K562 (cell line): ENCODE measurements around the gene AURKB. TPM values are rescaled to one million over a fixed set of nuclear protein-coding genes. Genes with fewer than 3 reads are reported as not detected.

Experiments
- CSDE1 ChIP-seq, 2 experiments: fragments of 450-650 bp; IDR thresholded peaks; 2 replicates each; pipeline ENCODE4 v1.6.1; 2016; ENCODE audit warnings: mild to moderate bottlenecking in 1 of 2
- EGR1 ChIP-seq: fragments of 450-650 bp; conservative IDR thresholded peaks from 2 replicates; pipeline ENCODE4 v1.6.1; 2017; ENCODE audit warnings: mild to moderate bottlenecking
- FOXK1 ChIP-seq: sonication (generic); formaldehyde crosslinking; IDR thresholded peaks from 2 replicates; pipeline ENCODE4 v1.8.0; 2022; ENCODE audit warnings: missing genetic modification reagents, mild to moderate bottlenecking, borderline replicate concordance
- GATA2 ChIP-seq: sonication (generic); formaldehyde crosslinking; IDR thresholded peaks from 2 replicates; pipeline ENCODE4 v1.4.0; 2020; ENCODE audit warnings: mild to moderate bottlenecking, missing genetic modification reagents
- GTF2E2 ChIP-seq: fragments of 200-800 bp; sonication (Bioruptor generic); IDR thresholded peaks from 2 replicates; pipeline ENCODE4 v1.6.1; 2016; ENCODE audit warnings: missing genetic modification characterization, missing compliant biosample characterization
- NFIC ChIP-seq: fragments of 450-650 bp; IDR thresholded peaks from 2 replicates; pipeline ENCODE4 v1.6.1; 2017; ENCODE audit warnings: mild to moderate bottlenecking, inconsistent platforms
- U2AF1 ChIP-seq: fragments of 200-400 bp; formaldehyde crosslinking; optimal IDR thresholded peaks from 2 replicates; pipeline ENCODE3; 2017; ENCODE audit warnings: mild to moderate bottlenecking, low read depth, low read length, moderate library complexity
- ZNF12 ChIP-seq: sonication (generic); formaldehyde crosslinking; IDR thresholded peaks from 2 replicates; pipeline ENCODE4 v1.4.0; 2020; ENCODE audit warnings: mild to moderate bottlenecking, missing genetic modification reagents
- ZNF644 ChIP-seq: fragments of 200-800 bp; sonication (Bioruptor generic); IDR thresholded peaks from 2 replicates; pipeline ENCODE4 v1.6.1; 2016; ENCODE audit warnings: low read depth, missing genetic modification characterization, missing compliant biosample characterization
- polyA plus RNA-seq, 8 experiments: library from polyadenylated mRNA; depleted of rRNA in 4 of 8; stranded (reverse) in 5 of 8; unstranded in 3 of 8; fragments of >200 nt; fragmentation: Nextera tagmentation in 2 of 8; fragmentation: Illumina TruSeq in 1 of 8; extraction: Ambion mirVana in 2 of 8; extraction: Trizol in 1 of 8; gene quantifications; 2 replicates each; pipeline versions ENCODE4 v1.2.1 to v1.2.3, GENCODE V29; 2011 to 2014; ENCODE audit warnings: inconsistent platforms in 1 of 8, missing spikeins in 1 of 8
- total RNA-seq, 7 experiments: library from RNA; depleted of rRNA in 6 of 7; stranded (reverse); fragments of >200 nt in 6 of 7; fragmentation: Illumina TruSeq in 2 of 7; extraction: Trizol in 2 of 7; gene quantifications; 2 replicates each; pipeline versions ENCODE4 v1.2.1 to v1.2.3, GENCODE V29; 2011 to 2021; ENCODE audit warnings: low replicate concordance in 1 of 7
- TF ChIP-seq, protein P1 (sequence below): fragments of 250-450 bp; sonication (Bioruptor Pico); IDR thresholded peaks from 2 replicates; pipeline ENCODE4 v1.9.0; 2021; ENCODE audit warnings: mild to moderate bottlenecking, inconsistent platforms
- TF ChIP-seq, protein P2 (sequence below), 2 experiments: fragments of 200-800 bp in 1 of 2; sonication (Bioruptor generic) in 1 of 2; sonication (generic) in 1 of 2; formaldehyde crosslinking in 1 of 2; IDR thresholded peaks in 1 of 2; conservative IDR thresholded peaks in 1 of 2; 2 replicates each; pipeline versions ENCODE4 v1.5.0 to v1.6.1; 2016 to 2020; ENCODE audit warnings: missing compliant biosample characterization in 1 of 2, missing genetic modification characterization in 1 of 2, missing genetic modification reagents in 1 of 2
- TF ChIP-seq, protein P3 (sequence below): sonication (generic); formaldehyde crosslinking; IDR thresholded peaks from 2 replicates; pipeline ENCODE4 v1.8.0; 2023; ENCODE audit warnings: mild to moderate bottlenecking, missing genetic modification reagents
- TF ChIP-seq, protein P4 (sequence below): fragments of 200-800 bp; sonication (Bioruptor generic); IDR thresholded peaks from 2 replicates; pipeline ENCODE4 v1.6.1; 2017; ENCODE audit warnings: missing genetic modification characterization, missing compliant biosample characterization

AURKB gene
- total and polyA plus RNA-seq, 9 of the 15 experiments (the other 6 are each of a cell fraction or from before 2014, with no cell fraction given) = 27.2 to 114 (median 74.8) TPM

DNA sequence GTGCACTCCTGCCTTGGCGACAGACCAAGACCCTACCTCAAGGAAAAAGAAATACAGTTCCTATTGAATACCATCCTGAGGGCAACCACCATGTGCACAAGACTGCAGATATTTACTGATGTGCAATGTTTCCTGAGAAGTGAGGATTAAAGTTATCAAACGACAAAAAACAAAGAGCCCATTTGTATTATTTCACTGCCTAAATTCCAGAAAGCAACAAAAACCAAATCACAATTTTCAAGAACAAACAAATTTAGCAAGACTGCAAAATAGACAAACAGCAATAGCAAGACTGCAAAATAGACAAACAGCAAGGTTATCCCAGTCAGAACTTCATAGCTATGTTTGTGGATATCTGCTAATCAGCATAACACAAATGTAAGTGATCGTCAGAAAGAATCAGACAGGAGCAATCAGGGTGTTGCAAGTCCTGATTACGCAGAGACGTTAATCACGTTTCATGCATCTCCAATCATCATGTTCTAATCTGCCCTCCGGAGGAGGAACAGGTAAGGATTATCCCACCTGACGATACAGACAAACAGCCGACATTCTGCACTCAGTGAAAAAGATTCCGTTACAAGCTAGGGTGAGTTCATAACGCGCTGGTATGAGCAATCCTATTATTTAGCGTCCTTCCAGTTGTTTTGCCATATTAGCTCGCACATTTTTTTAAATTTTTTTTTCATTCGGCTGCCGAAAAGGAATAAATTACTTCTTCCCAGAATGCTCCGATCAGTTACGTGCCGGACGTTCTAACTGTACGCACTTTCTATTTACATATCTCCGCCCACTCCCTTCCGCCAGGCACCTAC is 37.1 kb downstream of the AURKB start (continued):
- TF ChIP-seq, protein P1, sequence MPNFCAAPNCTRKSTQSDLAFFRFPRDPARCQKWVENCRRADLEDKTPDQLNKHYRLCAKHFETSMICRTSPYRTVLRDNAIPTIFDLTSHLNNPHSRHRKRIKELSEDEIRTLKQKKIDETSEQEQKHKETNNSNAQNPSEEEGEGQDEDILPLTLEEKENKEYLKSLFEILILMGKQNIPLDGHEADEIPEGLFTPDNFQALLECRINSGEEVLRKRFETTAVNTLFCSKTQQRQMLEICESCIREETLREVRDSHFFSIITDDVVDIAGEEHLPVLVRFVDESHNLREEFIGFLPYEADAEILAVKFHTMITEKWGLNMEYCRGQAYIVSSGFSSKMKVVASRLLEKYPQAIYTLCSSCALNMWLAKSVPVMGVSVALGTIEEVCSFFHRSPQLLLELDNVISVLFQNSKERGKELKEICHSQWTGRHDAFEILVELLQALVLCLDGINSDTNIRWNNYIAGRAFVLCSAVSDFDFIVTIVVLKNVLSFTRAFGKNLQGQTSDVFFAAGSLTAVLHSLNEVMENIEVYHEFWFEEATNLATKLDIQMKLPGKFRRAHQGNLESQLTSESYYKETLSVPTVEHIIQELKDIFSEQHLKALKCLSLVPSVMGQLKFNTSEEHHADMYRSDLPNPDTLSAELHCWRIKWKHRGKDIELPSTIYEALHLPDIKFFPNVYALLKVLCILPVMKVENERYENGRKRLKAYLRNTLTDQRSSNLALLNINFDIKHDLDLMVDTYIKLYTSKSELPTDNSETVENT = peak; percentile 98
- TF ChIP-seq EGR1 = peak; percentile 57
- peak; percentile 89 for TF ChIP-seq NFIC
- TF ChIP-seq, protein P2, sequence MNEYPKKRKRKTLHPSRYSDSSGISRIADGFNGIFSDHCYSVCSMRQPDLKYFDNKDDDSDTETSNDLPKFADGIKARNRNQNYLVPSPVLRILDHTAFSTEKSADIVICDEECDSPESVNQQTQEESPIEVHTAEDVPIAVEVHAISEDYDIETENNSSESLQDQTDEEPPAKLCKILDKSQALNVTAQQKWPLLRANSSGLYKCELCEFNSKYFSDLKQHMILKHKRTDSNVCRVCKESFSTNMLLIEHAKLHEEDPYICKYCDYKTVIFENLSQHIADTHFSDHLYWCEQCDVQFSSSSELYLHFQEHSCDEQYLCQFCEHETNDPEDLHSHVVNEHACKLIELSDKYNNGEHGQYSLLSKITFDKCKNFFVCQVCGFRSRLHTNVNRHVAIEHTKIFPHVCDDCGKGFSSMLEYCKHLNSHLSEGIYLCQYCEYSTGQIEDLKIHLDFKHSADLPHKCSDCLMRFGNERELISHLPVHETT (CRISPR knock-in tag; conservative IDR thresholded peaks at IDR 0.05 in 1 of 2, IDR thresholded peaks at IDR 0.05 in 1 of 2) = no peak
- TF ChIP-seq GTF2E2 (tag) = peak; percentile 100
- TF ChIP-seq FOXK1 = peak; percentile 58; the same call in 1 of the 2 replicates
- no peak; the same call in 1 of the 2 replicates for TF ChIP-seq ZNF12
- TF ChIP-seq, protein P3, sequence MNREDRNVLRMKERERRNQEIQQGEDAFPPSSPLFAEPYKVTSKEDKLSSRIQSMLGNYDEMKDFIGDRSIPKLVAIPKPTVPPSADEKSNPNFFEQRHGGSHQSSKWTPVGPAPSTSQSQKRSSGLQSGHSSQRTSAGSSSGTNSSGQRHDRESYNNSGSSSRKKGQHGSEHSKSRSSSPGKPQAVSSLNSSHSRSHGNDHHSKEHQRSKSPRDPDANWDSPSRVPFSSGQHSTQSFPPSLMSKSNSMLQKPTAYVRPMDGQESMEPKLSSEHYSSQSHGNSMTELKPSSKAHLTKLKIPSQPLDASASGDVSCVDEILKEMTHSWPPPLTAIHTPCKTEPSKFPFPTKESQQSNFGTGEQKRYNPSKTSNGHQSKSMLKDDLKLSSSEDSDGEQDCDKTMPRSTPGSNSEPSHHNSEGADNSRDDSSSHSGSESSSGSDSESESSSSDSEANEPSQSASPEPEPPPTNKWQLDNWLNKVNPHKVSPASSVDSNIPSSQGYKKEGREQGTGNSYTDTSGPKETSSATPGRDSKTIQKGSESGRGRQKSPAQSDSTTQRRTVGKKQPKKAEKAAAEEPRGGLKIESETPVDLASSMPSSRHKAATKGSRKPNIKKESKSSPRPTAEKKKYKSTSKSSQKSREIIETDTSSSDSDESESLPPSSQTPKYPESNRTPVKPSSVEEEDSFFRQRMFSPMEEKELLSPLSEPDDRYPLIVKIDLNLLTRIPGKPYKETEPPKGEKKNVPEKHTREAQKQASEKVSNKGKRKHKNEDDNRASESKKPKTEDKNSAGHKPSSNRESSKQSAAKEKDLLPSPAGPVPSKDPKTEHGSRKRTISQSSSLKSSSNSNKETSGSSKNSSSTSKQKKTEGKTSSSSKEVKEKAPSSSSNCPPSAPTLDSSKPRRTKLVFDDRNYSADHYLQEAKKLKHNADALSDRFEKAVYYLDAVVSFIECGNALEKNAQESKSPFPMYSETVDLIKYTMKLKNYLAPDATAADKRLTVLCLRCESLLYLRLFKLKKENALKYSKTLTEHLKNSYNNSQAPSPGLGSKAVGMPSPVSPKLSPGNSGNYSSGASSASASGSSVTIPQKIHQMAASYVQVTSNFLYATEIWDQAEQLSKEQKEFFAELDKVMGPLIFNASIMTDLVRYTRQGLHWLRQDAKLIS (CRISPR knock-in tag) = peak; percentile 99
- TF ChIP-seq, protein P4, sequence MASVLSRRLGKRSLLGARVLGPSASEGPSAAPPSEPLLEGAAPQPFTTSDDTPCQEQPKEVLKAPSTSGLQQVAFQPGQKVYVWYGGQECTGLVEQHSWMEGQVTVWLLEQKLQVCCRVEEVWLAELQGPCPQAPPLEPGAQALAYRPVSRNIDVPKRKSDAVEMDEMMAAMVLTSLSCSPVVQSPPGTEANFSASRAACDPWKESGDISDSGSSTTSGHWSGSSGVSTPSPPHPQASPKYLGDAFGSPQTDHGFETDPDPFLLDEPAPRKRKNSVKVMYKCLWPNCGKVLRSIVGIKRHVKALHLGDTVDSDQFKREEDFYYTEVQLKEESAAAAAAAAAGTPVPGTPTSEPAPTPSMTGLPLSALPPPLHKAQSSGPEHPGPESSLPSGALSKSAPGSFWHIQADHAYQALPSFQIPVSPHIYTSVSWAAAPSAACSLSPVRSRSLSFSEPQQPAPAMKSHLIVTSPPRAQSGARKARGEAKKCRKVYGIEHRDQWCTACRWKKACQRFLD (CRISPR knock-in tag) = no peak
- peak; percentile 72; the same call in 1 of the 2 replicates for TF ChIP-seq ZNF644 (tag)
- peak; percentile 75 for TF ChIP-seq U2AF1
- peak in 1 of 2 experiments; percentile 99; a peak in 2 of 4 replicates for TF ChIP-seq CSDE1 (IDR thresholded peaks at IDR 0.05)
- TF ChIP-seq GATA2 (CRISPR knock-in tag) = peak; percentile 93
